ENCODE results near the gene SREBF1.

The SREBF1 gene

GRCh38 chr17:17836818-17837379 lies at the start of gene SREBF1:
Gene SREBF1 (minus strand): TSS chr17:17836986. CDS start chr17:17836817, 169 bp downstream.
- DNase-seq = no peak

- DNase-seq = no peak
These were observed 49.4 kb upstream of the SREBF1 start for GRCh38 chr17:17886226-17886625.

- DNase-seq = no peak
These were observed 47.9 kb upstream of the SREBF1 start for GRCh38 chr17:17884391-17885357.

DNA sequence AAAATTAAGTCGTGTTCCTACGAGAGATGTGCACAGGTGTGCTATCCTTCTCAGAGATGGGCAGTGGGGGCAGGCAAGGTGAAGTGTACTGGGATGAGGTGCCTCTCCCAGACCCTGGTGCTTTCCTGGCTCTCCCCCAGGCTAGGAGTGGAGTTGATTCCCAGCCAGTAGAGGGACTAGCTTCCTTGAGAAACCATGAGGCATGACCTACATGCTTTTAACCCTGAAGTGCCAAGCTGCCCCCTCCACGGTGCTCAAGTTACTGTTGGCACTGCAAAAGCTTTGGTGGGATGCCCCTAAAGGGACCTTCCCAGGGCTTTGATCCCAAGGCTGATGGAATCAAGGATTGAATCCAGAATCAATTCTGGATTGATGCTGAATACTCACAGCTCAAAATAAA lies 47.0 kb upstream of the SREBF1 start:
- no peak for DNase-seq

DNA sequence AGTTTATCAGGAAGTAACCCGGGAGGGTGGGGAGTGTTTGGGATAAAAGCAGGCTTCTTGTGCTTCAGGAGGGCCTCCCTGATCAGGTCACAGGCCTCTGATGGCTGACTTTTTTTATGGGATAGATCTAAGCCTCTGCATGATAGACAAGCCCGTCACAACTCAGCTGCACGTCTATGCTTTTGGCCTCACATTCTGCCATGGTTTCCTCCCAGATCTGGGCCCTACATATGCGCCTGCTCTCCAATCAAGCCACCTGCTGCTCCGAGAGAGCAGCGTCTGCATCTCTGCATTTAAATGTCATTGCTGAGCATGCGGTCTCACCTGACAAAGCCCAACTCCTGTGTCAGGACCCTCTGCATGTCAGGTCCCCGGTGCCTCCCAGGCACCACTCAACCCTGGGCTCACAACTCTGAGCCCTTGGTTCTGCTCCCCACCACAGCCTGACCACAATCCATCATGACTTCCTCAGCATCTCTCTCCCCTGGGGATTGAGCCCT lies 45.3 kb upstream of the SREBF1 start:
- no peak for DNase-seq

- DNase-seq = no peak
These were observed 43.9 kb upstream of the SREBF1 start for GRCh38 chr17:17880577-17881196.

DNA sequence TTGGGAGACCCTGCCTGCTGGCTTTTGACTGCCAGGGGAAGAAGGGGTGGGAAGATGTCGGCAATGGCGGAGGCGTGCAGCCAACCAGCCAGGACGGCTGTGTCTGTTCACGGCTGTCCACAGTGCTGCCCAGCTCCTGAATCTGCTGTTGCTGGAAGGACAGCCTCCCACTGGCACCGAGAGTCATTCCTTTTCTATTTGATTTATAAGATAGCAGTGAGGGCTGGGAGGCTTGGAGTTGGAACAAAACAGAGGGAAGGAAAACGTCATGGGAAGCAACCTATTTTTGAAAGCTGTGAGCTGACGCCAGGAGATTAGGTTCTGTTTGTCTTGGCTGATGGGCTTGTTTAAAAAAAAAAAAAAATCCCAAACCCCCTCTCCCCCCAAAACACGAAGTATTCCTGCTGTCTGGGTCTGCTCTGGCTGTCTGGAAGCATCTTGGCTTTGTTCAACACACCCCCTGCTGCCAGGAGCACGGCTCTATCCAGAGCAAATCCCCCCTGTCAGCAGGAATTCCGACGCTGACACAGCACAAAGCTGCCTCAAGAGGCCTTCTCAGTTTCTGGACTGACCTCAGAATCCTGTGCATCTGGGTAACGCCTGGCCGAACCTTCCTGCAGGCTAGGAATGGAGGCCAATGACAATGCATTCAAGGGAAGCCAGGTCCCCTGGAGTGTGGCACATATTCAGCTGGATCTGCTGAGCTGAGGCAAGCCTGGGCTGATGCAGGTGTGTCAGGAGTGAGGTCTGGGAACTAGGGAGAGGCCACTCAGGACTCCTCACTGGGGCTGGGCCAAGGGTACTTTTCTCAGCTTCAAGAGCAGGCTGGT lies 41.0 kb upstream of the SREBF1 start:
- no peak for DNase-seq

DNA sequence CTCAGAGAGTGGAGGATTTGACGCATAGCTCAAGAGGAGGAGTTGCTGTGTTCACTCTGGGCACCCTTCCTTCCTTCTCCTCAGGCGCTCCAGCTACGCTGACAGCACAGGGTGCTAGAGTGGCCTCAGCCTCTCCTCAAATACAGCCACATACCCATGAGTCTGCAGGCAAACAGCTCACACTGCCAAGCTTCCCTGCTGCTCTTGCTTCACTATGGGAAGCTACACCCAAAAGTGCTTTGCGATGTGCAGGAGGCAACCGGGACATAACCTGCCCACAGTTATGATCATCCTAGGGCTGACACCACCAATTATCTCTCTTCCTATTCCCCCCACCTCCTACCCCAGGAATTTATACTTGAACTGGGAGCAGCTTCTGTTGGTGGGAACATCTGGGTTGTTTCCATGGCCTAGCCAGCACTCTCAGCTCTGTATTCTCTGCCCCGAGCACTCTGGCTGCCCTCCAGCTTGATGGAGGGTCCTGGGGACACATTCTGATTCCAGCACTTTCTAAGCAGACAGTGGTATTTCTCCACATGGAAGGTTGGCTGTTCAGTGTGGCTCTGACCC lies 40.3 kb upstream of the SREBF1 start:
- no peak for DNase-seq

DNA sequence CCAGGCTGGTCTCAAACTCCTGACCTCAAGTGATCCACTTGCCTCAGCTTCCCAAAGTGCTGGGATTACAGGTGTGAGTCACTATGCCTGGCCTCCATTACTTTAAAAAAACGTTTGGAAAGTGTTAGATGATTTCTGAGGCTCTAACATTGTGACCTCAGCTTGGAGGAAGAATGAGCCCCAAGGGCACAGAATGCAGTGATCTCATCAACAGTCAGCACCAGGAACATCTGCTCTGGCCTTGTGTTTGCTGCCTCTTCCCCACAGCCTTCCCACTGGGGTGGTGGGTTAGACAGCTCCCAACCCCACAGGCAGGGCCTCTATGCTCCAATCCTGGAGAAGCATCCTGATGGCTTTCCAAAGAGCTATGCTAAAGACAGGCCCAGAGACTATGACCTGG lies 37.7 kb upstream of the SREBF1 start:
- DNase-seq = no peak

DNA sequence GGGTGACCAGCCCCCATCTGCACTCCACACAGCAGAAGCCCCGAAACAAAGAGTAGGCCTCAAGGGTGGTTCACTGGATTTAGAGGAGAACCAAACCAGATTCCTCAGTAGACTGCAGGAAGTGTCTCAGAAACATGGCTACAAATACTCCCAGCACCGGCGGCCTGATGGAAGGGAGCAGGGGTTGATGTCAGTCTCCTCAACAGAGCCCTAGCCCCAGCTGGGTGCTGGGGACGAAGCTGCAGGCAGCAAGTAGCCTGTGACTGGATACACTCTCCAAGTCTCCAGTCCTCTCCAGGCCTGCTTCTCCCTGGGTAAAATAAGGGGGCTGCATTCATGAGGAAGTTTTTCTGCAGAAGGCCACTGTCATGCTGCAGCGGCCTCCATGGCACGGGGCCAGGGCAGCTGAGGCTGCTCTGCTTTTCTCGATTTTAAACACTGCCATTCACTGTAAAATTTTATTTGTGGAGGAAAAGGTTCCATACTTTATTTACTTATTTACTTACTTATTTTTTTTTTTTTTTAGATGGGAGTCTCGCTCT lies 36.7 kb upstream of the SREBF1 start:
- no peak for DNase-seq

GRCh38 chr17:17872547-17873345 lies 36.0 kb upstream of the SREBF1 start:
- DNase-seq = no peak

- no peak for DNase-seq
These were observed 35.1 kb upstream of the SREBF1 start for GRCh38 chr17:17871913-17872312.

GRCh38 chr17:17870247-17870646 lies 33.5 kb upstream of the SREBF1 start:
- no peak for DNase-seq

- DNase-seq = no peak
These were observed 32.1 kb upstream of the SREBF1 start for GRCh38 chr17:17868641-17869522.

DNA sequence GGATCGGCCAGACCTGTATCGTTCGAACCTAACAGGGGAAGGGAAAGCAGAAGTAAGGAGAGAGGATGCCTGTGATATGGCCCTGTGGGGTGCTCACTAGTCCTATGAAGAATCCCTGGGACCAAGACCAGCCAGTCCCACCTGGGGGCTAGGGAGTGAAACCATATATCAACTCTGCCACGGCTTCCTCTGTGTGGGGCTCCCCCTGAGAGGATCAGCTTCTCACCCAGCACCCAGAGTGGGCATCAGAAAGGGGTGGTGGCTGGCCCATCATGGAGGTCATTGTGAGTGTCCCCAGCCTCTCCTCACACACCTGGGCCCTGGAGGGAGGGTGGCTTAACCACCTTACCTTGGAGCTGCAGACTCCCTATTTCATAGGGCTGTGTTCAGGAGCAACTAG lies 30.1 kb upstream of the SREBF1 start:
- no peak for DNase-seq

DNA sequence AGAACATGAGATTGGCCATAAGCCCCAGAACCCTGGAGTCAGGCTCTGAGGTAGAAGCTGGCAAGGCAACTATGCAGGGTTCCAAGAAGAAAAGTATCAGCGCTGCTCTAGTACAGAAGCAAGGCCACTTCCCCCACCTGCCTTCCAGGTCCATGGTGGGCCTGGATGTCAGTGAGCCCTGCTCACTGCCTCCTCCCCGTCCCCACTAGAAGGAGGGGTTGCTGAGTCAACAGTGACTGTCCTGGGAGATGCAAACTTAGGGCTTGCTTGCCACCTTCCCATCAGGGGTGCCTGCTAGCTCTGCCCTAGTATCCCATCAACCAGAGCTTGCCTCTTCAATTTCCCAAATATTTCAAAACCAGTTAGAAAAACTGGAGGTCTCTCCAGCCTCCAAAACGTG lies 29.6 kb upstream of the SREBF1 start:
- no peak for DNase-seq

GRCh38 chr17:17865035-17865434 lies 28.2 kb upstream of the SREBF1 start:
- DNase-seq = no peak

DNA sequence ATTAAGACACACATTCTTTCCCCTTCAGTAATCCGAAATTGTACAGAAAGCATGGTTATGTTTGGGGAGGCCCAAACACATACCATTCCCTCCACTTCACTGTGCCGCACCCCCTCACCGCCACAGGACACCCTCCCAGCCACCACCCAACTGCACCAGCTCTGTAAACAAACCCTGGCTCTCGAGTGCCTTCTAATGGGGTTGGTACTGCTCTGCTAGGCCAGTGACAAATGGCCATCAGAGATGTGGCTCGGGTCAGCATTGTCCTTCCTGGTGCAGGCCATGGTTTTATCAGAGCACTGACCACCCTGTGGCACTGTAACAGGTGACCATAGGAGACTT lies 24.0 kb upstream of the SREBF1 start:
- DNase-seq = no peak

DNA sequence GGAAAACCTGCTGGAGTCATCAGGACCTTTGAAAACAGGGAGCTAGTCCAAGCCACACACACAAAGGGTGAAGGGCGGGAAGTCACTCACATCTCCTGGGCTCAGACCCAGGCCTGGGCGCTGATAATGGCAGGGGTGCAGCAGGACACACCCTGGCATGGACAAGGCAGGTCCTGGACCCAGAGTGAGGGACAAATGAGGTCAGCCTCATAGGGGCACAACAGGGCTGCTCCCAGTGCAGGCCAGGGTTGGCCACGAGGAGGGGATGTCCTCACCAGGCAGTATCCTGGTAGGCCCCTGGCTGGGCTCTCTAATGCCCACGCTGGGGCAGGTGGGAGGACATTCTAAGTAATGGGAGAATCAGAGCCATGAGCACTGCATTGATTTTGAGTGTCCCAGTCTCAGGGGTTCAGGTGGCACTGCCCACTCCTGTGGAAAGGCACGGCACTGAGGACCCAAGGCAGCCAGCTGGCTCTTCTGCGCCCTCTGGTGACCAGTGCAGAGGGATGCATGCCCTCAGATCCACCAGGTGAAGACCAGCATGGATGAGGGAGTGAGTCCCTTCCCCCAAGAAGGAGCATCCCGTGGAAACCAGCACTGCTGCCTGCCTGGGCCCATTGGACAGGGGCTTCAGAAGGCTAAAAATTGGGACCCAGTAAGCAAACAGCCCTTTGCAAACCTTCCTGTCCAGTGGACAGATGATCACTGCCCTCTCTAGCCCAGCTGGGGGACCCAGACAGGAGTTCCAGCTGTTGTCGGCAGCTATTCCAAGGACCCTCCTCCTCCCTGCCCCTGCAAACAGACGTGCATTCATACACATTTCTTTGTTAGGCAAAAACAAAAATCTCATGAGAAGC lies 23.4 kb upstream of the SREBF1 start:
- no peak for DNase-seq
